ENCODE data around the gene KRI1.

- TF ChIP-seq CTCF (IDR thresholded peaks at IDR 0.05) (no peak), POLR2A (IDR thresholded peaks at IDR 0.05) (no peak)
These were observed 5.7 kb downstream of the KRI1 start for GRCh38 chr19:10560154-10560553.
